HEK293T (cell line): ENCODE data around the gene UTP20.

Experiments used
- CTCF ChIA-PET: fragments of 350-600 bp; formaldehyde crosslinking; extraction: SDS; loops from one replicate; lab custom pipeline; 2021; ENCODE audit warnings: antibody characterized with exemption, inconsistent platforms; lab: Yijun Ruan, JAX
- POLR2A ChIA-PET: fragments of 350-600 bp; formaldehyde crosslinking; extraction: SDS; loops from one replicate; lab custom pipeline; 2020; ENCODE audit warnings: antibody characterized with exemption, inconsistent platforms; lab: Yijun Ruan, JAX
- DNase-seq: peaks from one replicate; pipeline ENCODE4 v3.0.0; 2012; ENCODE audit warnings: mixed read lengths; ENCODE audit errors: extremely low spot score
- ARNT ChIP-seq: fragments of 450-650 bp; IDR thresholded peaks from 2 replicates; pipeline ENCODE4 v1.6.1; 2017; ENCODE audit warnings: mild to moderate bottlenecking
- BHLHE40 ChIP-seq: fragments of 450-650 bp; IDR thresholded peaks from 2 replicates; pipeline ENCODE4 v1.6.1; 2016; ENCODE audit warnings: mild to moderate bottlenecking, moderate library complexity, borderline replicate concordance
- CTBP1 ChIP-seq: fragments of 450-650 bp; IDR thresholded peaks from 2 replicates; pipeline ENCODE4 v1.6.1; 2016; ENCODE audit warnings: borderline replicate concordance
- ELF4 ChIP-seq: fragments of 450-650 bp; IDR thresholded peaks from 2 replicates; pipeline ENCODE4 v1.6.1; 2017; ENCODE audit warnings: antibody characterized with exemption
- FOXA1 ChIP-seq: fragments of 450-650 bp; IDR thresholded peaks from 2 replicates; pipeline ENCODE4 v1.6.1; 2016; ENCODE audit warnings: mild to moderate bottlenecking
- FOXK2 ChIP-seq: fragments of 450-650 bp; IDR thresholded peaks from 2 replicates; pipeline ENCODE4 v1.6.1; 2016; ENCODE audit warnings: mild to moderate bottlenecking
- FOXM1 ChIP-seq: fragments of 450-650 bp; IDR thresholded peaks from 2 replicates; pipeline ENCODE4 v1.6.1; 2017; ENCODE audit warnings: mild to moderate bottlenecking, borderline replicate concordance
- HDGF ChIP-seq: fragments of 450-650 bp; IDR thresholded peaks from 2 replicates; pipeline ENCODE4 v1.6.1; 2017; ENCODE audit warnings: antibody characterized with exemption, borderline replicate concordance
- L3MBTL2 ChIP-seq: fragments of 450-650 bp; conservative IDR thresholded peaks from 2 replicates; pipeline ENCODE4 v1.6.1; 2016; ENCODE audit warnings: mild to moderate bottlenecking
- LEF1 ChIP-seq: fragments of 450-650 bp; IDR thresholded peaks from 2 replicates; pipeline ENCODE4 v1.6.1; 2017; ENCODE audit warnings: mild to moderate bottlenecking, borderline replicate concordance
- NFRKB ChIP-seq: fragments of 450-650 bp; IDR thresholded peaks from 2 replicates; pipeline ENCODE4 v1.6.1; 2016; ENCODE audit warnings: mild to moderate bottlenecking, moderate library complexity
- PKNOX1 ChIP-seq: fragments of 450-650 bp; IDR thresholded peaks from 2 replicates; pipeline ENCODE4 v1.6.1; 2016
- SP1 ChIP-seq: fragments of 450-650 bp; IDR thresholded peaks from 2 replicates; pipeline ENCODE4 v1.6.1; 2017
- SUZ12 ChIP-seq: fragments of 450-650 bp; IDR thresholded peaks from 2 replicates; pipeline ENCODE4 v1.6.1; 2016; ENCODE audit warnings: mild to moderate bottlenecking
- TARDBP ChIP-seq: fragments of 450-650 bp; IDR thresholded peaks from 2 replicates; pipeline ENCODE4 v1.6.1; 2016
- ZNF384 ChIP-seq: fragments of 450-650 bp; IDR thresholded peaks from 2 replicates; pipeline ENCODE4 v1.6.1; 2016

Gene UTP20

GRCh38 chr12:101328917-101329316 lies 49.0 kb downstream of the UTP20 start:
- CTCF ChIA-PET = no interaction called here

GRCh38 chr12:101330631-101331030 lies 50.7 kb downstream of the UTP20 start:
- DNase-seq = no peak
- ChIA-PET POLR2A (no interaction called here), CTCF (interaction anchor here (0.6 kb wide), 1 partner anchor 9 kb away, joined by 4 read pairs; no protein-coding TSS in a partner anchor)
- no peak for TF ChIP-seq SP1
- TF ChIP-seq FOXK2 = no peak
- TF ChIP-seq L3MBTL2 = no peak
- TF ChIP-seq ELF4 = no peak
- TF ChIP-seq NFRKB = no peak
- TF ChIP-seq TARDBP = no peak
- no peak for TF ChIP-seq SUZ12
- no peak for TF ChIP-seq BHLHE40
- TF ChIP-seq CTBP1 = no peak
- no peak for TF ChIP-seq FOXM1
- no peak for TF ChIP-seq PKNOX1
- TF ChIP-seq LEF1 = no peak
- no peak for TF ChIP-seq FOXA1
- no peak for TF ChIP-seq ZNF384
- TF ChIP-seq ARNT = no peak
- no peak for TF ChIP-seq HDGF

More at GRCh38 chr12:101328917-101329316, 49.0 kb downstream of the UTP20 start:
- DNase-seq = no peak
- TF ChIP-seq SUZ12 (no peak), HDGF (no peak), NFRKB (no peak), LEF1 (no peak), ZNF384 (no peak), SP1 (no peak), PKNOX1 (no peak), L3MBTL2 (no peak), CTBP1 (no peak), FOXM1 (no peak), ARNT (no peak), BHLHE40 (no peak), FOXK2 (no peak), FOXA1 (no peak), ELF4 (no peak), TARDBP (no peak)
- POLR2A ChIA-PET = no interaction called here

DNA sequence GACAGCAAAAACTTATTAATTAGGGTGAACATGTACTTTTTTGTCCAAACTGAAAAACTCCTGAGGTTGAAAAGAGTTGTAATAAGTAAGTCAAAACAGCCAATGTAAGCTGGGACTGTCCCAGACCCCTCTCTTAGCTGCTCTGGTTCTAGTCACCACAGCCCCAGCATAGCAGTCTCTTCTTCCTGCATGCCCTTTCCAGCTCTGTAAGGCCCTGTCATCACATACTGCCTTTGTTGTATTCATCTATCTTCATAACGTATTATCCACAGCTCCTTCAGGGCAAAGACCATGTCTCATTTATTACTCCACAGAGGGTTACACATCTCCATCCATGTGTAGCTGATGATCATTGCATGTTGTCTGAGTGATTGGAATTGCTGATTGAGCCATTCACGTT lies 56.5 kb downstream of the UTP20 start:
- CTCF ChIA-PET = no interaction called here
- POLR2A ChIA-PET = no interaction called here
- no peak for DNase-seq

DNA sequence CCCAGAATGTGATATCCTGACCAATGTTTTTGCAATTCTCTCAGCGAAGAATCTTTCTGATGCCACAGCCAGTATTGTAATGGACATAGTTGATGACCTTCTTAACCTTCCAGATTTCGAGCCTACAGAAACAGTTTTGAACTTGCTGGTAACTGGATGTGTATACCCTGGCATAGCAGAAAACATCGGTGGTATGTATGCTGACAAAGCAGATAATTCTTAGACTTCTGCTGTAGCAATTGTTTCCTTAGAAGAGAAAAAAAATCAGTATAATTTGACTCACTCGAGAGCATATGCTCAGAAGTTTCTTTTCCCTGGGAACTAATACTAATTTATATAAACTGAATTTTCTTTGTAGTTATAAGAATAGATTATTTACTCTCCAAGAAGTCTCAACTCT lies 58.2 kb downstream of the UTP20 start:
- TF ChIP-seq L3MBTL2 (no peak), ZNF384 (no peak)
- no peak for DNase-seq
- CTCF ChIA-PET = no interaction called here
- POLR2A ChIA-PET = no interaction called here

More for the DNA sequence above, 56.5 kb downstream of the UTP20 start:
- no peak for TF ChIP-seq SP1
- TF ChIP-seq FOXM1 = no peak
- no peak for TF ChIP-seq ELF4
- TF ChIP-seq TARDBP = no peak
- no peak for TF ChIP-seq SUZ12
- TF ChIP-seq FOXK2 = no peak

DNA sequence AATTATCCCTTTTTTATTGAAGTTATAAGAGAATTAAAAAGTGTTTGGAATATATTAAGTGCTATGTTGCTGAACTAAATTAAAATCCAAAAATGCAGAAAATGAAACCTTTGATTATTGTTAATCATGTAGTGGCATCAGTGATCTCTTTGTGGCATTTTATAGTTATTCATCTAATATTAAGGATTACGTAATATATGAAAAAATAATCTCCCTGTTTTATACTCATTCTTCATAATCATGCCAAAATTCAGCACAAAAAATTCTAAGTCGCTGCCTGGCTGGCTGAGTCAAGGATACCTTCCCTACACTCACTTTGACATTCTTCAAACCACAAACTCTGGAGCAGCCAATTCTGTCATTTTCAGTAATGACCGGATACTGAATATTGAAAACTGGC lies 64.0 kb downstream of the UTP20 start:
- TF ChIP-seq ZNF384 (no peak), NFRKB (no peak), FOXM1 (no peak)
- no peak for DNase-seq
- ChIA-PET POLR2A (no interaction called here), CTCF (no interaction called here)

DNA sequence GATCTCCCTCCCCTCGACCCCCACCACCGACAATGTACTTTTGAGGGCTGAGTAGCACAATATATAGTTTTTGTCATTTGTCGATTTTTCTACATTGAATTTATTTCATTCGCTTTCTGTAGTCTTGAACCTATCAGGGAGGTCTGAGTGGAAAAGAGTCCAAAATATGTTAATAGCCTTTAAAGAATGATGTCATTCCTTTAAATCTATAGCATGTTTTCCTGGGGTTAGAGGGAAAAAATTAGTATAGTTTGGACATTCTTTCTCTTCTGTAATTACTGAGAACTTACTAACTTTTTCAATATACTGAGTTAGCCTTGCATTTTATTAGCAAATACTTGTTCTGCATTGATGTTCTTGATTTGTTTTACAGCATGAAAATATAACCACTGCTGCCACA lies 71.8 kb downstream of the UTP20 start:
- no peak for DNase-seq
- TF ChIP-seq LEF1 (no peak), L3MBTL2 (no peak), FOXM1 (no peak), TARDBP (no peak), FOXK2 (no peak), ZNF384 (no peak), ELF4 (no peak), SP1 (no peak)
- ChIA-PET CTCF (no interaction called here), POLR2A (no interaction called here)

GRCh38 chr12:101356794-101357193 lies 76.9 kb downstream of the UTP20 start:
- TF ChIP-seq BHLHE40 (no peak), L3MBTL2 (no peak), FOXM1 (no peak), PKNOX1 (no peak), ZNF384 (no peak), ARNT (no peak), TARDBP (no peak), HDGF (no peak), SP1 (no peak), FOXA1 (no peak), FOXK2 (no peak), CTBP1 (no peak), LEF1 (no peak), ELF4 (no peak), NFRKB (no peak), SUZ12 (no peak)
- CTCF ChIA-PET = no interaction called here
- no peak for DNase-seq
- POLR2A ChIA-PET = no interaction called here
